ENCODE measurements around the gene SYNE1.

DNA sequence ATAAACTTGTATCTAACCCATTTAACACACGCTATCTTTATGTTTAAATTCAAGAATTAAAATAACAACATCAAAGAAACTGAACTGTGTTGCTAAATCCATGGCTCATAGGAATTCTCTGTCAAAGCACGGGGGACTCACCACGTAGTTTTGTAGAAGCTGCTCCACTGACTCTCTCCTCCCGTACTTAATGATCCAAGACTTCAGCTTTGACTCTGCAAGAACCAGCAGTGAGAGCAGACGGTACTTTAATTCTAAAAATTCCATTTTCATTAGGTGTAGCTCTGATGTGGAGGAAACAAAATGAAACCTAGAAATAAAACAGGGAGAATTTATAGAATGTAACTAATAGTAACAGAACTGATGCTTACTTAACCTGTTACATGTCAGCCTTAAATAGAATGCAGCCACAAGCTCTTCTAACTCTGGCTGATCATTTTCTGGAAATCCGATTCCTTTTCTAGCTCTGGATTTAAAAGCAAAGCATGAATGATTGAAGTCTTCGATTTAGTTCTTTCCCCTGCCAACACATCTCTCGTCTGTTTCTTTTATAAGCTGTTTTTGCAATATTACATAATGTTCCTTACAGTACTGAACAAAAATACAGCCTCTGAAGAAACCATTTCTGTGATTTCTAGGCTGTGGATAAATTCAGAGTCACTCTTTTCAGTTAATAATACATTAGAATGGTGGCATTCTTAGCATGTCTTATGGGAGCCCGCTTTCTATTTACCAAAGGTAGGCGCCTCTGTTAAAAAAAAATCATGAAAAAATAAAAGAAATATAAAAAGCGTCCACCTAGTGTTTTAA lies 165.5 kb downstream of the SYNE1 start:
- TF ChIP-seq, protein P1, sequence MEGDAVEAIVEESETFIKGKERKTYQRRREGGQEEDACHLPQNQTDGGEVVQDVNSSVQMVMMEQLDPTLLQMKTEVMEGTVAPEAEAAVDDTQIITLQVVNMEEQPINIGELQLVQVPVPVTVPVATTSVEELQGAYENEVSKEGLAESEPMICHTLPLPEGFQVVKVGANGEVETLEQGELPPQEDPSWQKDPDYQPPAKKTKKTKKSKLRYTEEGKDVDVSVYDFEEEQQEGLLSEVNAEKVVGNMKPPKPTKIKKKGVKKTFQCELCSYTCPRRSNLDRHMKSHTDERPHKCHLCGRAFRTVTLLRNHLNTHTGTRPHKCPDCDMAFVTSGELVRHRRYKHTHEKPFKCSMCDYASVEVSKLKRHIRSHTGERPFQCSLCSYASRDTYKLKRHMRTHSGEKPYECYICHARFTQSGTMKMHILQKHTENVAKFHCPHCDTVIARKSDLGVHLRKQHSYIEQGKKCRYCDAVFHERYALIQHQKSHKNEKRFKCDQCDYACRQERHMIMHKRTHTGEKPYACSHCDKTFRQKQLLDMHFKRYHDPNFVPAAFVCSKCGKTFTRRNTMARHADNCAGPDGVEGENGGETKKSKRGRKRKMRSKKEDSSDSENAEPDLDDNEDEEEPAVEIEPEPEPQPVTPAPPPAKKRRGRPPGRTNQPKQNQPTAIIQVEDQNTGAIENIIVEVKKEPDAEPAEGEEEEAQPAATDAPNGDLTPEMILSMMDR (IDR thresholded peaks at IDR 0.05; ENCODE audit: control extremely low read depth in 1 of 3, insufficient read depth in 1 of 3, low read depth in 1 of 3, low read length in 3 of 3): no peak
- TF ChIP-seq POLR2A (IDR thresholded peaks at IDR 0.05; ENCODE audit: control extremely low read depth in 1 of 2, low read depth in 2 of 2, low read length in 2 of 2): no peak

All from H1 (cell line).